Measurements from ENCODE around the gene TSPAN10. TPM values are rescaled to one million over a fixed set of nuclear protein-coding genes. Genes with fewer than 3 reads are reported as not detected.

Gene TSPAN10
- total and polyA plus RNA-seq, 2 of the 13 experiments (the other 11 are each of a cell fraction or from before 2014, with no cell fraction given), result 0.54 to 0.75 TPM

- TF ChIP-seq SNAPC4 (CRISPR knock-in tag; IDR thresholded peaks at IDR 0.05), result no peak
- no peak for TF ChIP-seq EHMT2 (IDR thresholded peaks at IDR 0.05; ENCODE audit: borderline replicate concordance, low read depth, low read length)
- peak; percentile 47 for TF ChIP-seq CEBPG (CRISPR knock-in tag; IDR thresholded peaks at IDR 0.05)
- TF ChIP-seq ZNF24 (IDR thresholded peaks at IDR 0.05), result 0 out of 2 replicates have a peak, but pooled peaks have one; percentile 17
- TF ChIP-seq FOXK1 (CRISPR knock-in tag; IDR thresholded peaks at IDR 0.05; ENCODE audit: borderline replicate concordance, low read depth), result peak; percentile 86; the same call in 1 of the 2 replicates
- TF ChIP-seq STAT5B (CRISPR knock-in tag; IDR thresholded peaks at IDR 0.05), result peak; percentile 81
- TF ChIP-seq ATAD3A (CRISPR knock-in tag; IDR thresholded peaks at IDR 0.05), result no peak
- TF ChIP-seq, protein P1, sequence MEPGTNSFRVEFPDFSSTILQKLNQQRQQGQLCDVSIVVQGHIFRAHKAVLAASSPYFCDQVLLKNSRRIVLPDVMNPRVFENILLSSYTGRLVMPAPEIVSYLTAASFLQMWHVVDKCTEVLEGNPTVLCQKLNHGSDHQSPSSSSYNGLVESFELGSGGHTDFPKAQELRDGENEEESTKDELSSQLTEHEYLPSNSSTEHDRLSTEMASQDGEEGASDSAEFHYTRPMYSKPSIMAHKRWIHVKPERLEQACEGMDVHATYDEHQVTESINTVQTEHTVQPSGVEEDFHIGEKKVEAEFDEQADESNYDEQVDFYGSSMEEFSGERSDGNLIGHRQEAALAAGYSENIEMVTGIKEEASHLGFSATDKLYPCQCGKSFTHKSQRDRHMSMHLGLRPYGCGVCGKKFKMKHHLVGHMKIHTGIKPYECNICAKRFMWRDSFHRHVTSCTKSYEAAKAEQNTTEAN (CRISPR knock-in tag; conservative IDR thresholded peaks at IDR 0.05), result peak; percentile 65; the same call in 1 of the 2 replicates
- TF ChIP-seq JDP2 (CRISPR knock-in tag; IDR thresholded peaks at IDR 0.05; ENCODE audit: borderline replicate concordance), result no peak; the same call in 1 of the 2 replicates
- TF ChIP-seq KLF12 (CRISPR knock-in tag; IDR thresholded peaks at IDR 0.05; ENCODE audit: borderline replicate concordance), result peak; percentile 78; the same call in 1 of the 2 replicates
- peak; percentile 72 for TF ChIP-seq ZBTB7A (CRISPR knock-in tag; IDR thresholded peaks at IDR 0.05)
- TF ChIP-seq TEAD3 (CRISPR knock-in tag; optimal IDR thresholded peaks at IDR 0.05; ENCODE audit: borderline replicate concordance), result peak; percentile 78
- peak; percentile 78 for TF ChIP-seq ZNF501 (CRISPR knock-in tag; IDR thresholded peaks at IDR 0.05)
- TF ChIP-seq NRL (CRISPR knock-in tag; IDR thresholded peaks at IDR 0.05; ENCODE audit: borderline replicate concordance), result peak; percentile 77
- no peak for TF ChIP-seq SYNCRIP (IDR thresholded peaks at IDR 0.05; ENCODE audit: insufficient read depth, low read depth, low read length)
- TF ChIP-seq FOXO4 (CRISPR knock-in tag; conservative IDR thresholded peaks at IDR 0.05), result peak; percentile 67; the same call in 1 of the 2 replicates
- TF ChIP-seq ZNF839 (CRISPR knock-in tag; IDR thresholded peaks at IDR 0.05; ENCODE audit: borderline replicate concordance), result no peak
- peak; percentile 39 for TF ChIP-seq HNRNPK (IDR thresholded peaks at IDR 0.05; ENCODE audit: low read depth, low read length, poor library complexity, severe bottlenecking)
- no peak for TF ChIP-seq ZFYVE20 (CRISPR knock-in tag; IDR thresholded peaks at IDR 0.05; ENCODE audit: borderline replicate concordance, low read depth)
- TF ChIP-seq SSRP1 (CRISPR knock-in tag; IDR thresholded peaks at IDR 0.05), result no peak
- TF ChIP-seq, protein P2, sequence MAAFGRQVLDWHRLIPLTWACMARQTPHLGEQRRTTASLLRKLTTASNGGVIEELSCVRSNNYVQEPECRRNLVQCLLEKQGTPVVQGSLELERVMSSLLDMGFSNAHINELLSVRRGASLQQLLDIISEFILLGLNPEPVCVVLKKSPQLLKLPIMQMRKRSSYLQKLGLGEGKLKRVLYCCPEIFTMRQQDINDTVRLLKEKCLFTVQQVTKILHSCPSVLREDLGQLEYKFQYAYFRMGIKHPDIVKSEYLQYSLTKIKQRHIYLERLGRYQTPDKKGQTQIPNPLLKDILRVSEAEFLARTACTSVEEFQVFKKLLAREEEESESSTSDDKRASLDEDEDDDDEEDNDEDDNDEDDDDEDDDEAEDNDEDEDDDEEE (CRISPR knock-in tag; IDR thresholded peaks at IDR 0.05), result peak; percentile 97
Observed at GRCh38 chr17:81666342-81667191, 29.6 kb downstream of the TSPAN10 start, which contains the start of the genes CCDC137 and OXLD1 (continued).

Data from HepG2 (cell line).